LNCAP (cell line): ENCODE measurements around the gene LYRM1.

Experiments used
- TF ChIP-seq, protein P1 (sequence below): fragments of 450-650 bp; IDR thresholded peaks from 2 replicates; pipeline ENCODE4 v1.5.1; 2017; ENCODE audit warnings: mild to moderate bottlenecking

The LYRM1 gene

DNA sequence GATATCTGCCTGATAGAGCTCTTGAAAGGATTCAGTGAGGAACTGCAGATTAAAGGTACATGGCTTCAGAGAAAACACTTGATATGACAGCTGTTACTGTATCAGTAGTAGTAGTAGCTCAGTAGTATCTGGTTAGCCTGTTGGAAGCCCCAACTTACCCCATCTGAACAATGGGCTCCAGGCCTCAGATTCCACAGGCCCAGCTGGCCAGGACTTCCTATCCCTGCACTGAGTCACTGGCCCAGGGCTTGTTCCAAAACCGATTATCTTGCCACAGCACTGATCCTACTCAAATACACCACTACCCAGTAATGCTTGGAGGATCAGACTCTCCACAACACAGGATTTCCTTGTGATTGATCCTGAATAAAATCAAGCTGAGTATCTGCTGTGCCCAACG, 33.0 kb upstream of the LYRM1 start:
- TF ChIP-seq, protein P1, sequence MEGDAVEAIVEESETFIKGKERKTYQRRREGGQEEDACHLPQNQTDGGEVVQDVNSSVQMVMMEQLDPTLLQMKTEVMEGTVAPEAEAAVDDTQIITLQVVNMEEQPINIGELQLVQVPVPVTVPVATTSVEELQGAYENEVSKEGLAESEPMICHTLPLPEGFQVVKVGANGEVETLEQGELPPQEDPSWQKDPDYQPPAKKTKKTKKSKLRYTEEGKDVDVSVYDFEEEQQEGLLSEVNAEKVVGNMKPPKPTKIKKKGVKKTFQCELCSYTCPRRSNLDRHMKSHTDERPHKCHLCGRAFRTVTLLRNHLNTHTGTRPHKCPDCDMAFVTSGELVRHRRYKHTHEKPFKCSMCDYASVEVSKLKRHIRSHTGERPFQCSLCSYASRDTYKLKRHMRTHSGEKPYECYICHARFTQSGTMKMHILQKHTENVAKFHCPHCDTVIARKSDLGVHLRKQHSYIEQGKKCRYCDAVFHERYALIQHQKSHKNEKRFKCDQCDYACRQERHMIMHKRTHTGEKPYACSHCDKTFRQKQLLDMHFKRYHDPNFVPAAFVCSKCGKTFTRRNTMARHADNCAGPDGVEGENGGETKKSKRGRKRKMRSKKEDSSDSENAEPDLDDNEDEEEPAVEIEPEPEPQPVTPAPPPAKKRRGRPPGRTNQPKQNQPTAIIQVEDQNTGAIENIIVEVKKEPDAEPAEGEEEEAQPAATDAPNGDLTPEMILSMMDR = no peak

DNA sequence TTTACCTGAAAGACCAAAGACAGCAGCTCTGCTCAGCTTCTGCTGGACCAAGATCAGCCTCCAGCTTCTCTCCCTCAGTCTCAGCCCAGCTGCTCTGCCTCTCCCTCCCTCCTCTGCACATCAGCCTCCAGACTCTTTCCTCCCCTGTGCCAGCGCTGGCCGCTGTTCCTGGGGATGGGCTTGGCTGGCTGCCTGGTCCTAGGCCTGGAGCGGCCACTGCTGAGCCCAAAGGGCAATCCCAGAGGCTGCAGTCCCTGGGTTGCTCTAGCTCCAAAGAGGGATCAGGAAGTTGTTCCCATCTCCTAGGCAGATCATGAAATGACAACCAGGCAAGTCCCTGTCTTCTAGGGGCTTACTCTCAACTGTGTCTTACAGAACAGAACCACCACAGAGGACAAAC, 31.7 kb upstream of the LYRM1 start:
- TF ChIP-seq, protein P1 = no peak

DNA sequence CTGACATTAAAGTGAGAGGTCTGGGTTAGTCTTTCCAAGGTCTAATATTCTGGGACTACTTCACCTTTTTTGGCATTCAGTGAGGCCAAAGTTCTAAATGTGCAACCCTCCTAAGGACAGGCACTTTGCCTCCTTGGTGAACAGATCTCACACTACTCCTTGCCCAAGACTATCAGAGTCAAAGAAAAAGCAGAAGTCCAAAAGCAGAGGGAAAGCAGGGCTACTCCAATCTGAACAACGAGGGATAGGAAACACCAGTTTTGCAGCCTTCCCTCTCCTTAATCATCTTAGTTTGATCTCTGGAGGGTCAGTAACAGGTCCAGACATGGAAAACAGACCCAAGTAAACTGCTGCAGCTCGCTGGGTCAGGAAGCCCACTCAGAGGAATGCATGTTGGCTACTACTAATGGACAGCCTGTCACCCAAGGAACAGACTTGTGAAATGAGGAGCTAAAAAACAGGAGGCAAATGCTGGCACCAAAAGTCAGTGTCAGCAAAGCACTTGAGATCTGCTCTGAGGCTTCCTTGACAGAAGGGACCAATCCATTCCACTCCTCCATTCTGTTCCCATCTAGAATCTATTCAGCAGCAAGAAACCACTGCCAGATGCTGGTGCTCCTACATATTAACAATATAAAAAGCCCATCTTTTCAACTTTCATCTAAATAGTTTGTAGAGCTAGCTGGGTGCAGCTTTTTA, 30.3 kb upstream of the LYRM1 start:
- TF ChIP-seq, protein P1 = no peak

DNA sequence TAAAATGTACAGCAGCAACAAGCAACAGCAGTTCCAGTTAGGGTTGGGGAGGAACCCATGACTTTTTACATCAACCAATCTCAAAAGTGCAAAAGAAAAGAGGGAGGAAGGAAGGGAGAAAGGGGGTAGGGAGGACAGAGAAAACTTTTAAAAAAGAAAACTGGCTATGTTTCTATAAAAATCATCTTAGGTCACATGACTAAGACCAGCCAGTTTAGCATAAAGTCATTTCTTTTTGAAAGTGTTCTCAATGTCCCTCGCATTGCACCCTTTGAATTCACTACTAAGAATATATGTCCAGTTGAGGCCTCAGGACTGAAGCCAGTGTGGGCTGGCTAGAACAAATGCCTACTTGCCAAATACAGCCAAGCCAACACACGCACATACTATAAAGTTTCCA, 29.3 kb upstream of the LYRM1 start:
- TF ChIP-seq, protein P1 = no peak

DNA sequence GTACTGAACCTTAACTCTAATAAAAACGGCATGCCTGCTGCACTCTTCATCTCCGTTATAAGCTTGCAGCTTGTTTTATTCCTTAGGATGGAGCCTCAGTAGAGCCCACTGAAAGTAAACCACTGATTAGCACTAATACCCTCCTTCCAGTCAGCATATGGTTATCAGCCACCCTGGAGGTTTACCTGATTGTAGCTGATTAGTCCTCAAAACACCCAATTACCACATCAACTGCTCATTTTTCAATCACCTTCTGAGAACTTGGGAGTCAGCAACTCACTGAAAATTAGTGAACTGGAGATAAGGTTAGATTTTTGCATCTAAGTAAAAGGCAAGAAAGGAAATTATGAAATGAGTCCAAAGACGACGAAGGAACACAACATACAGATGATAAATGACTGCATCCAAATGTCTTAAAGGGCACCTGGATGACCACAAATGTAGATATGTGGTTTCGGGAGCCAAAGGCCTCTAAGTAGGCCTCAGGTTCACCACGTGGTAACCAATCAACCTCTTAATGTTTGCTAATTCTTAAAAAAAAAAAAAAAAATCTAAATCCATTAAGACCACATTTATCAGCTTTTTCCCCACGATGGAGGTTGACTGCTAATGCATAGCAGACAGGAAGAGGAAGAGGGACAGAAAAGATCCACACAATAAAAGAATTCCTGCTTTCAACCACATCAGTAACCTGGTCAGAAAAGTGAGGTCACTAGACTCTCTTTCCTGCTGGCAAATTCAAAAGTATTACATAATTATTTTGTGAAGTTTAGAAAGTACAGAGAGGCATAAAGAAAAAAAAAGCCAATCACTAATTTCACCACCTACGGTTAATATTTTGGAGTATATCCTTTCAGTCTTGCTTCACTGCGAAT, 28.4 kb upstream of the LYRM1 start:
- TF ChIP-seq, protein P1 = no peak

DNA sequence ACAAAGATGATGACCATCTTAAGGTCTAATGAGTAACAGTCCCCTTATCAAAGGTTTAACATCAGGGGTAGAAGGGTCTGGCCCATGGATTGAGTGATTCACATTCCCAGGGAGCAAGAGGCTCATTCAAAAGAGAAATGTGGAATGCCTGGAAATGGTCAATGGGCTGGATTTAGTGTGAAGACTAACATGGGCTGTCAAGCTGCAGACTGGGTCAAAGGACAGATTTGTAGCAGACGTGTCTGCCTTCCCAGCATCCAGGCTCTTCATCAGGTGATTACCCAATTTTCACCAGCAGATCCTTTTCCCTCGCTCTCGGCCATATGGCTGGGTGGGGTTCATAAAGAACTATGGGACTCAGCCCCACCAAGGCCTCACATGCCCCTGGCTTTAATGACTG, 27.2 kb upstream of the LYRM1 start:
- TF ChIP-seq, protein P1 = no peak

DNA sequence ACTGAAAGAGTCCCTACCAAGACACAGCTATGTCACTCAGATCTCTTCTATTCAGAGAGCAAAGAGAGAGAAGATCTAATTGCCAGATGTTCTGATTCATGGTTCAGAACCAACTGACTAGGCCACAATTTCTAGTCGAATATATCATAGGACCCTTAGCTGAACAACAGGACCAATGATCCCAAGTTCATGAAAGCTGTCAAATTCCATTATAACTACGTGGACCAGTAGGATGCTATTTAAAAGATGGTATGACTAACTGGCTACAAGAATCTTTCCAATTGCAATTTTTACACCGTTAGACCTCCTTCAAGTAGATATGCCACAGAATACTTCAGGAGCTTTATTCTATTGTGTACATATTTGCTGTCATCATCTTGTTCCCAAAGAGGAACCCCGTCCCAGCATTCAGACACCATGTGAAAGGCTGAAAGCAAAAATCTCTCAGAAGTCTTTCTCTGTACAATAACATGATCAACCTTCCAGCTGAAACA, 26.4 kb upstream of the LYRM1 start:
- TF ChIP-seq, protein P1 = no peak
